Right ventricle myocardium inferior (tissue), 1 donor: ENCODE data around the gene SLC39A1. TPM values are rescaled to one million over a fixed set of nuclear protein-coding genes. Genes with fewer than 3 reads are reported as not detected.
"Not testable (repeated sequence)": the region's sequence is repeated elsewhere in the genome, so short reads cannot be mapped to it uniquely, and the experiment has no call there.

Source experiments
- ATAC-seq: fragments of 200-7000 bp; cut with Tn5 transposase; one replicate; pipeline ENCODE4 v1.9.1; 2020; ENCODE audit warnings: mild to moderate bottlenecking, moderate library complexity
- DNase-seq: peaks from one replicate; pipeline ENCODE4 v3.0.0; 2021; ENCODE audit errors: missing footprints
- intact Hi-C: fragments of 100-400 bp; cut with DNase I; formaldehyde crosslinking; loops from one replicate; pipeline ENCODE4 v1.11.0; 2022
- long read RNA-seq: library from polyadenylated mRNA; unstranded; transcript quantifications from one replicate; pipeline ENCODE4 v2.0.0, GENCODE V29; 2021
- total RNA-seq: library from RNA; stranded (reverse); fragmentation: NEBNext Ultra II Directional; extraction: Animal tissue kit (Norgen Biotek cat#: 25700); gene quantifications from one replicate; pipeline ENCODE4 v1.2.1, GENCODE V29; 2021
- donor health status: DM: no; HTN: yes; CAD: no; lungs with severe emphysema.

Gene SLC39A1, protein sequence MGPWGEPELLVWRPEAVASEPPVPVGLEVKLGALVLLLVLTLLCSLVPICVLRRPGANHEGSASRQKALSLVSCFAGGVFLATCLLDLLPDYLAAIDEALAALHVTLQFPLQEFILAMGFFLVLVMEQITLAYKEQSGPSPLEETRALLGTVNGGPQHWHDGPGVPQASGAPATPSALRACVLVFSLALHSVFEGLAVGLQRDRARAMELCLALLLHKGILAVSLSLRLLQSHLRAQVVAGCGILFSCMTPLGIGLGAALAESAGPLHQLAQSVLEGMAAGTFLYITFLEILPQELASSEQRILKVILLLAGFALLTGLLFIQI
- total RNA-seq = 48.9 TPM
- long read RNA-seq, transcript SLC39A1-202 (4 exons, 2,084 nt) = major isoform, 54 of 66 reads
- long read RNA-seq, transcript SLC39A1-204 (3 exons, 2,723 nt) = minor isoform, 7 of 66 reads
- long read RNA-seq, partial matches to known transcripts = 0 of 66 reads
- long read RNA-seq, other reads (novel, unspliced or antisense) = 2 of 66 reads

DNA sequence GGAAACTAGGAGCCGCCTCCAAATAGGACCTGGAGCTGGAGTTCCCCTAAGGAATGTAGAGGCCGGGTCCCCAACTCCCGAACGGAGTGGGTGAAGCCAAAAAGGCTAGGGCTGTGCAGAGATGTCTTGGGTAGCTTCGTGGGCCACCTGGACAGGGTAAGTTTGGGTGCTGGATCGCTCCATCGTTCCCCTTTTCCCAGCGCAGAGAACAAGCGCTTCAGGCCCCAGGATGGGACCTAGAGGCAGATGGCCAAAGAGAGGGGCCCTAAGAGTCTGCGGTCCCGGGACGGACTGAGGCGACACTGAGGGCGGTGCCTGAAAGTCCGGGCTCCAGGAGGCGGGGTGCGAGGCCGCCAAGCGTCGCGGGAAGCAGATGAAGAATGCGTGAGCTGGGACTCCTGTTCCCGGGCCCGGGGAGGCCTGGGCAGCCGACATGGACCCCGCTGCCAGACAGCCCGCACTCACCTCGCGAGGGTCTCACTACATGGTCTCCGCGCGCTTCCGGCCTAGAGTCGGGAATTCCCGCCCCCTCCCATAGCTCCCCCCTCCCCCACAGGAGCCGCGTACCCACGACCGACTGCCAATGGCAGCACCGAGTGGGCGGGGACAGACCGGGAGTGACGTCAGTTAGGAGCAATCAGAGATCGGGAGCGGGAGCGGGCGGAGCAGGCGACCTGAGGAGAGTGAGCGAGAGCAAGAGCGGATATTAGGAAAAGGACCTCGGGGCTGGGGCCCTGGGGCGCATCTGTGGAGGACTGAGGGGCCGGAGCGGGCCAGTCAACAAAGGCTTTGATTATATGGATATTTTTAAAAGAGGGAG lies at the start of gene SLC39A1:
SLC39A1 (minus strand) TSS at position 508 of the 820 bp plus-strand sequence. CDS start 822 bp downstream, outside the sequence.
- DNase-seq (peak; percentile 99), ATAC-seq (peak; percentile 82)
- intact Hi-C loops = no loop called here

DNA sequence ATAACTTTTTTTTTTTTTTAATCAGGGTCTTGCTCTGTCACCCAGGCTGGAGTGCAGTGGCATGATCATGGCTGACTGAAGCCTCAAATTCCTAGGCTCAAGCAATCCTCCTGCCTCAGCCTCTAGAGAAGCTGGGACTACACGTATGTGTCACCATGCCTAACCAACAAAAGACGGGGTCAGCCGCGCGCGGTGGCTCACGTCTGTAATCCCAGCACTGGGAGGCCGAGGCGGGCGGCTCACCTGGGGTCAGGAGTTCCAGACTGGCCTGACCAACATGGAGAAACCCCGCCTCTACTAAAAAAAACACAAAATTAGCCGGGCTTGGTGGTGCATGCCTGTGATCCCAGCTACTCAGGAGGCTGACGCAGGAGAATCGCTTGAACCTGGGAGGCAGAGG lies 49.2 kb upstream of the SLC39A1 start:
- ATAC-seq, DNase-seq, intact Hi-C loops: not testable (repeated sequence)

DNA sequence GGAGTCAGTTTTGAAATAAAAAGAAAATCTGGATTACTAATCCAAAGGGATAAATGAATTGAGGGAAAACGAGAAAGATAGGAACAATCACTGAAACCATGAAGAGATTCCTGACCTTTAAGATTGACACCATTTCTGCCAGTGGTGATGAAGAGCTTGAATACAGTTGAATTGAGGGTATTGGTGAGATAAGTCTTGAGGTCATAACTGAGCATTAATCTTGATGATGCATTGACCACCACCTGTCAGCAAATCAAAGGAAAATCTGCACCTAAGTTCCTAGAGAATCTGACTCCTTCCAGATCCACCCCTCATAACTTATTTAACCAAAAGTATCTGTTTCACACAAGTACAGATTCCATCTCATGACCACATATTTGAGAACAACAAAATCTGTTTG lies 48.8 kb upstream of the SLC39A1 start:
- no peak for ATAC-seq
- intact Hi-C loops = no loop called here
- no peak for DNase-seq

DNA sequence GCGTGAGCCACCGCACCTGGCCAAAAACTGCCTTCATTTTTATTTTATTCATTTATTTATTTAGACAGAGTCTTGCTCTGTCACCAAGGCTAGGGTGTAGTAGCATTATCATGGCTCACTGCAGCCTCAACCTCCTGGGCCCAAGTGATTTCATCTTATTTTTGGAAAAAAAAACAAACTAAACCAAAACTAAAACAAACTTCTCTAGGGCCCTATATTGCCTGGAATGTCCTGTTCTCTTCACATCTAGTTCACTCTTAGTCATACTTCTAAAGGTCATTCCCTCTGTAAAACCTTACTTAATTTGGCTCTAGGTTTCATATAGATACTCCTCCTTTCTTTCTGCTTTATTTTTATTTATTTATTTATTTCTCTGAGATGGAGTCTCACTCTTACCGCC lies 42.8 kb upstream of the SLC39A1 start:
- ATAC-seq (no peak), DNase-seq (no peak)
- intact Hi-C loops = no loop called here

- intact Hi-C loops = no loop called here
- DNase-seq (no peak), ATAC-seq (no peak)
Observed at GRCh38 chr1:154000420-154000819, 37.1 kb upstream of the SLC39A1 start.

DNA sequence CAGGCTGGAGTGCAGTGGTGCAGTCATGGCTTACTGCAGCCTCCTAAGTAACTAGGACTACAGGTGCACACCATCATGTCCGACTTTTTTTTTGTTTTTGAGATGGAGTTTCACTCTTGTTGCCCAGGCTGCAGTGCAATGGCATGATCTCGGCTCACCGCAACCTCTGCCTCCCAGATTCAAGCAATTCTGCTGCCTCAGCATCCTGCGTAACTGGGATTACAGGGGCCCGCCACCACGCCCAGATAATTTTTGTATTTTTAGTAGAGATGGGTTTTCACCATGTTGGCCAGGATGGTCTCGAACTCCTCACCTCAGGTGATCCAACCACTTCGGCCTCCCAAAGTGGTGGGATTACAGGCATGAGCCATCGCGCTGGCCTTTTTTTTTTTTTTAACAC lies 33.5 kb upstream of the SLC39A1 start:
- DNase-seq, ATAC-seq, intact Hi-C loops: not testable (repeated sequence)

- no peak for DNase-seq
- ATAC-seq = no peak
- intact Hi-C loops = no loop called here
Observed at GRCh38 chr1:153995640-153996039, 32.3 kb upstream of the SLC39A1 start.

GRCh38 chr1:153995202-153995601 lies 31.9 kb upstream of the SLC39A1 start:
- intact Hi-C loops = no loop called here
- DNase-seq (no peak), ATAC-seq (no peak)

GRCh38 chr1:153991806-153992205 lies 28.5 kb upstream of the SLC39A1 start:
- intact Hi-C loops = no loop called here
- DNase-seq (no peak), ATAC-seq (no peak)

DNA sequence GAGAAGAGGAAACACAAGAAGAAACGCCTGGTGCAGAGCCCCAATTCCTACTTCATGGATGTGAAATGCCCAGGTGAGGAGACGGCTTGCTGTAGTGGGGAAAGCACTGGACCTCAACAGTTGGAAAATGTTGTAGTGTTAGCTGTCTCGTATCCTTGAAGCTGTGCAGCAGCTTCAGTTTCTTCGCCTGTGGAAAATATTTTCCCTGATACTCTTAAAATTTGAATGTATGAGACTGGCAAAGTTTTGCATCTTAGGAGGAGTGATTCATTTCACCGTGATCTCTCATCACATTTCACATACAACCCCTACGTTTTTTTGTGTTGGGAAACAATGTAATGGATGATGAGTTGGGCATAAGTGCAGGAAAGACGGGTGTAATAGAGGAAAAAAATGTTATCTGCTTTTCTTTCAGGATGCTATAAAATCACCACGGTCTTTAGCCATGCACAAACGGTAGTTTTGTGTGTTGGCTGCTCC lies 27.9 kb upstream of the SLC39A1 start:
- intact Hi-C loops = no loop called here
- DNase-seq = no peak

GRCh38 chr1:153990468-153991150 lies 27.3 kb upstream of the SLC39A1 start, which contains the start of gene RPS27:
RPS27 (plus strand) TSS chr1:153990762; CDS start chr1:153990797, 35 bp downstream.
- DNase-seq (peak; percentile 89), ATAC-seq (peak; percentile 82)
- intact Hi-C loops = no loop called here

More for the DNA sequence above, 27.9 kb upstream of the SLC39A1 start:
- no peak for ATAC-seq

GRCh38 chr1:153987621-153988020 lies 24.3 kb upstream of the SLC39A1 start:
- DNase-seq (no peak), ATAC-seq (no peak)
- intact Hi-C loops = loop anchor here (2.0 to 10.0 kb wide), 2 partner anchors 311 to 473 kb away; no protein-coding TSS in a partner anchor

DNA sequence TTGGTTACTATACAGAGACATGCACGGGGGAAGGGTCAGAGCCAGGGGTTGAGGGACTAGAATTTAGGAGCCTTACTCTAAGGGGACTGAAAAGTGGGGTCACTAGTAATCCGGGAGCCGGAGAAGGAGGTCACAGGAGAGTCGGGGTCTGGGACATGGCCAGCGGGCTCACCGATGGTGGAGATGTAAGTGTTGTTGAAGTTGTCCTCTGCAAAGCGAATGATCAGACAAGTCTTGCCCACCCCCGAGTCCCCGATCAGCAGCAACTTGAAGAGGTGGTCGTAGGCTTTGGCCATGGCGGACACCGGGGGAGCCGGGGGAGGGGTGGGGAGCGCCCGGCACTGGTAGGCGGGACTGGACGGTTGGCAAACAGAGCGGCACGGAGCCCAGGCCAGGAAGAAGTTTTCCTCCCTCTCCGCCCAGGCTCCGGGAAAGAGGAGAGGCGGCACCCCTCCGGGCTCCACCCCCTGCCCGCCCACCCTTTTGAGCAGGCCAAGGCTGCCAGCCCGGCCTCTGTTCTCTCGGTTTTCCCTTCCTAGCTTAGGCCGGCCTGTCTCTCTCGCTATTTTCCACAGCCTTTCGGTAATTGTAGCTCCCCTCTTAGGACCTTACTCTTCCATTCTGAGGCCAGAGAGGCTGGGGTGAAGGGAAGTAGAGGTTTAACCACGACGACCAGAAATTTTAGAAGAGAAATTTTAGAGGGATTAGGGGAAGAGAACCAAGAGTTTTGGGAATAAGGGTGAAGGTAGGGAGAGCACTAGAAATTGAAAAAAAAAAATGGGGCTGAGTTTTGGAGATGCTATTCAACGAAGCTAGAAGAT lies 22.8 kb upstream of the SLC39A1 start, which contains the start of gene RAB13:
RAB13 (minus strand) TSS at position 399 of the 821 bp plus-strand sequence; CDS start at position 296, 103 bp downstream.
- ATAC-seq = peak; percentile 87
- peak; percentile 88 for DNase-seq
- intact Hi-C loops = loop anchor here (1.0 to 10.0 kb wide), 4 partner anchors 40 to 471 kb away; partner anchors contain the start of gene DENND4B

DNA sequence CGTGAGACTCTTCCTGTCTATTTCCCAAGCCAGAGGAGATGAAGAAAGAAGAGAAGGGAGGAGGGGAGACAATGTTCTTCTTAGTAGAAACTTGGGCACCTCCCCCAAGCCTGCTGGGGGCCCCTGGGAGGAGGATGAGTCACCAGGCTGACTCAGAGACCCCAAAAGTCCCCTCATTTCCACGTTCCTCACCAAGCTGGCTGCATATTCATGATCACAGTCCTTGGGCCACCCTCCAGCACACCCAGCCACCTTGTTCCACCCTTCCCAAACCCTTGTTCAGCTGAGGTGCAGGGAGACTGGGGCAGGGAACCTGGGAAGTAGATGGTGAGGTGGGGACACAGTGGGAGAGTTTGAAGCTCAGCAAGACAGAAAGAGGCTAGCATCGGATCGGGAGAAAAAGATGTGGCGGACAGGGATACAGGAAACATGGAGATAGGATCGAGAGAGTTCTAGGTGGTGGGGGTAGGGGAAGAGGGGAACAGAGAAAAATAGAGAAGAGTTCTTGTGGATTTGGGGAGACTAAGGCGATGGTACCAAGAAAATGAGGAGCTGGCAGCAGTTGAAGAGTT lies 22.1 kb upstream of the SLC39A1 start:
- peak; percentile 36 for ATAC-seq
- no peak for DNase-seq
- intact Hi-C loops = loop anchor here (10.0 kb wide), 1 partner anchor 471 kb away; no protein-coding TSS in a partner anchor

- intact Hi-C loops = loop anchor here (10.0 kb wide), 1 partner anchor 470 kb away; no protein-coding TSS in a partner anchor
- ATAC-seq = no peak
- DNase-seq = no peak
Observed at GRCh38 chr1:153984123-153984894, 21.0 kb upstream of the SLC39A1 start.

- not testable (repeated sequence) for DNase-seq, ATAC-seq
- intact Hi-C loops = loop anchor here (10.0 kb wide), 1 partner anchor 467 kb away; no protein-coding TSS in a partner anchor
Observed at GRCh38 chr1:153981735-153982134, 18.4 kb upstream of the SLC39A1 start.
